SK-N-SH (cell line): ENCODE measurements around the gene ZNF532. TPM values are rescaled to one million over a fixed set of nuclear protein-coding genes. Genes with fewer than 3 reads are reported as not detected.

Experiments used
- CTCF ChIA-PET: fragments of 300-600, 350-600 bp; formaldehyde crosslinking; extraction: SDS; loops from one replicate; lab custom pipeline; 2021; lab: Yijun Ruan, JAX
- POLR2A ChIA-PET: fragments of 350-600 bp; sonication (Branson Sonifier 250); formaldehyde crosslinking; extraction: SDS; loops from one replicate; lab custom pipeline; 2020; ENCODE audit warnings: antibody characterized with exemption, inconsistent platforms; lab: Yijun Ruan, JAX
- DNase-seq: peaks from one replicate; pipeline ENCODE4 v3.0.0; 2012
- H2AFZ ChIP-seq: fragments of 200-600 bp; sonication (generic); 2 replicates; pipeline ENCODE4 v1.8.1; 2016; ENCODE audit warnings: antibody characterized with exemption, mild to moderate bottlenecking, low read depth
- H3F3A ChIP-seq: fragments of 200-600 bp; sonication (generic); replicated peaks from 2 replicates; pipeline ENCODE3; 2016; ENCODE audit warnings: antibody characterized with exemption, mild to moderate bottlenecking; ENCODE audit not compliant: insufficient read depth
- H3K27ac ChIP-seq, 2 experiments: fragments of 200-500 bp in 1 of 2; fragments of 200-600 bp in 1 of 2; sonication (Bioruptor generic) in 1 of 2; sonication (generic), shearing (Covaris generic) in 1 of 2; 2 replicates each; pipeline versions ENCODE4 v1.5.1 to v1.6.1; 2014 to 2016; ENCODE audit warnings: low read depth in 2 of 2, inconsistent platforms in 1 of 2, low read length in 1 of 2, mild to moderate bottlenecking in 1 of 2, mixed read lengths in 1 of 2
- H3K27me3 ChIP-seq: fragments of 200-600 bp; sonication (generic), shearing (Covaris generic); 2 replicates; pipeline ENCODE4 v1.6.1; 2016; ENCODE audit warnings: mixed run types; ENCODE audit not compliant: insufficient read depth
- H3K36me3 ChIP-seq, 2 experiments: fragments of 200-500 bp in 1 of 2; fragments of 200-600 bp in 1 of 2; sonication (Bioruptor generic) in 1 of 2; sonication (generic) in 1 of 2; replicated peaks in 1 of 2; 2 replicates each; pipeline versions ENCODE3 to v1.5.1; 2014 to 2016; ENCODE audit warnings: low read length in 1 of 2, mild to moderate bottlenecking in 1 of 2; ENCODE audit not compliant: insufficient read depth in 2 of 2, control insufficient read depth in 1 of 2
- H3K4me1 ChIP-seq, 2 experiments: fragments of 200-500 bp in 1 of 2; fragments of 200-600 bp in 1 of 2; sonication (Bioruptor generic) in 1 of 2; sonication (generic), shearing (Covaris generic) in 1 of 2; 2 replicates each; pipeline versions ENCODE4 v1.5.1 to v1.6.1; 2014 to 2016; ENCODE audit warnings: low read depth in 1 of 2, low read length in 1 of 2, mixed run types in 1 of 2; ENCODE audit not compliant: insufficient read depth in 2 of 2, control insufficient read depth in 1 of 2
- H3K4me2 ChIP-seq: fragments of 200-600 bp; sonication (generic), shearing (Covaris generic); 2 replicates; pipeline ENCODE4 v1.6.1; 2017; ENCODE audit warnings: mixed run types
- H3K4me3 ChIP-seq, 2 experiments: fragments of 200-500 bp in 1 of 2; fragments of 200-600 bp in 1 of 2; sonication (Bioruptor generic) in 1 of 2; sonication (generic), shearing (Covaris generic) in 1 of 2; 2 replicates each; pipeline versions ENCODE4 v1.5.1 to v1.8.1; 2014 to 2016; ENCODE audit warnings: low read depth in 2 of 2, inconsistent platforms in 1 of 2, low read length in 1 of 2, mild to moderate bottlenecking in 1 of 2, mixed read lengths in 1 of 2, moderate library complexity in 1 of 2
- H3K79me2 ChIP-seq: fragments of 200-600 bp; sonication (generic); 2 replicates; pipeline ENCODE4 v1.8.1; 2017; ENCODE audit warnings: mild to moderate bottlenecking; ENCODE audit not compliant: insufficient read depth
- H3K9ac ChIP-seq: fragments of 200-600 bp; sonication (generic); 2 replicates; pipeline ENCODE4 v1.6.1; 2017; ENCODE audit warnings: mixed run types
- H3K9me2 ChIP-seq: fragments of 200-600 bp; sonication (generic); 2 replicates; pipeline ENCODE4 v1.6.1; 2017; ENCODE audit warnings: mixed run types
- H3K9me3 ChIP-seq: fragments of 200-600 bp; sonication (generic); 2 replicates; pipeline ENCODE4 v1.6.1; 2017; ENCODE audit warnings: mixed run types, mild to moderate bottlenecking, moderate library complexity
- H4K20me1 ChIP-seq: fragments of 200-600 bp; sonication (generic); 2 replicates; pipeline ENCODE4 v1.6.1; 2017; ENCODE audit warnings: mild to moderate bottlenecking, mixed run types; ENCODE audit not compliant: insufficient read depth
- EZH2phosphoT487 ChIP-seq: fragments of 200-600 bp; sonication (generic); IDR thresholded peaks from 2 replicates; pipeline ENCODE4 v1.6.1; 2017; ENCODE audit warnings: low read depth, mixed run types, mild to moderate bottlenecking, antibody characterized with exemption, moderate library complexity, borderline replicate concordance
- FOXJ3 ChIP-seq: sonication (generic); formaldehyde crosslinking; IDR thresholded peaks from 2 replicates; pipeline ENCODE4 v1.5.1; 2020; ENCODE audit warnings: mild to moderate bottlenecking, missing genetic modification reagents
- GABPA ChIP-seq: IDR thresholded peaks from 2 replicates; pipeline ENCODE4 v1.4.0; 2012; ENCODE audit warnings: low read depth, mild to moderate bottlenecking
- GATA2 ChIP-seq: sonication (generic); formaldehyde crosslinking; IDR thresholded peaks from 2 replicates; pipeline ENCODE4 v1.5.0; 2020; ENCODE audit warnings: mild to moderate bottlenecking, missing genetic modification reagents
- JUND ChIP-seq: IDR thresholded peaks from 2 replicates; pipeline ENCODE4 v1.4.0; 2012
- MEF2A ChIP-seq: IDR thresholded peaks from 2 replicates; pipeline ENCODE4 v1.4.0; 2012; ENCODE audit warnings: low read depth, borderline replicate concordance
- MXI1 ChIP-seq: IDR thresholded peaks from 2 replicates; pipeline ENCODE4 v1.6.1; 2012; ENCODE audit warnings: mild to moderate bottlenecking, low read depth, low read length, improper control_type of control experiment
- NFIC ChIP-seq: IDR thresholded peaks from 2 replicates; pipeline ENCODE4 v1.4.0; 2012; ENCODE audit warnings: borderline replicate concordance
- NRF1 ChIP-seq: IDR thresholded peaks from 2 replicates; pipeline ENCODE4 v1.6.1; 2012; ENCODE audit warnings: low read depth, mild to moderate bottlenecking, low read length
- PBX3 ChIP-seq: IDR thresholded peaks from 2 replicates; pipeline ENCODE4; 2012
- REST ChIP-seq: IDR thresholded peaks from 2 replicates; pipeline ENCODE4 v1.6.1; 2012; ENCODE audit warnings: mild to moderate bottlenecking, low read depth, low read length, moderate library complexity
- YY1 ChIP-seq: IDR thresholded peaks from 2 replicates; pipeline ENCODE4 v1.4.0; 2012; ENCODE audit warnings: low read depth, mild to moderate bottlenecking
- WGBS: methylation state at CpG from one replicate; pipeline ENCODE4 v1.1.6; 2017; ENCODE audit warnings: low lambda C conversion rate; 5-methylcytosine and 5-hydroxymethylcytosine counted together
- polyA plus RNA-seq, 3 experiments: library from polyadenylated mRNA; depleted of rRNA; stranded (reverse); fragments of >200 nt; gene quantifications; 2 replicates each; pipeline ENCODE4 v1.2.3, GENCODE V29; 2012
- TF ChIP-seq, protein P1 (sequence below): fragments of 200-600 bp; sonication (generic); IDR thresholded peaks from 2 replicates; pipeline ENCODE4 v1.6.1; 2017; ENCODE audit warnings: antibody characterized with exemption, mild to moderate bottlenecking, moderate library complexity

The ZNF532 gene
- polyA plus RNA-seq, 1 of the 3 experiments (the other 2 are of a cell fraction) = 34.7 TPM

- CTCF ChIA-PET = interaction anchor here (1.3 to 2.2 kb wide), 2 partner anchors 14 to 113 kb away, joined by 3 to 8 read pairs; no protein-coding TSS in a partner anchor
- no peaks in the 10 kb centered on the region for H3K9me3 ChIP-seq
- POLR2A ChIA-PET = no interaction called here
- peaks cover 0 to 10% of the 10 kb centered on the region in 2 experiments; a peak in 1 of 4 replicates for H3K4me1 ChIP-seq
- H4K20me1 ChIP-seq = no peaks in the 10 kb centered on the region; the same call in 1 of the 2 replicates
- no peak for DNase-seq
- TF ChIP-seq MEF2A (no peak), NRF1 (no peak), YY1 (no peak)
- no peaks in the 10 kb centered on the region for H3K9me2 ChIP-seq
- no peaks in the 10 kb centered on the region for H3K27me3 ChIP-seq
- no peak overlapping the region for H3K9ac ChIP-seq
- no peak overlapping the region for H3K4me3 ChIP-seq
- peaks cover 75% of the 10 kb centered on the region for H3K79me2 ChIP-seq
- no peaks in the 10 kb centered on the region for H3F3A ChIP-seq
- no peak overlapping the region for H3K4me2 ChIP-seq
- no peak overlapping the region for H3K27ac ChIP-seq
- H2AFZ ChIP-seq = no peak overlapping the region
- peaks cover 9 to 31% of the 10 kb centered on the region in 2 experiments for H3K36me3 ChIP-seq
- WGBS = 100% methylated on average over 2 of the region's 2 CpGs
Observed at GRCh38 chr18:58881477-58881876, 16.8 kb downstream of the ZNF532 start.

GRCh38 chr18:58882044-58882443 is 17.4 kb downstream of the ZNF532 start:
- H3K9me2 ChIP-seq = no peaks in the 10 kb centered on the region
- no peak for DNase-seq
- H3K4me1 ChIP-seq = peaks cover 0 to 10% of the 10 kb centered on the region in 2 experiments; a peak in 2 of 4 replicates
- ChIA-PET CTCF (interaction anchor here (2.2 kb wide), 1 partner anchor 114 kb away, joined by 8 read pairs; no protein-coding TSS in a partner anchor), POLR2A (no interaction called here)
- H4K20me1 ChIP-seq = no peaks in the 10 kb centered on the region; the same call in 1 of the 2 replicates
- no peaks in the 10 kb centered on the region for H3K9me3 ChIP-seq
- H3K36me3 ChIP-seq = peaks cover 10 to 27% of the 10 kb centered on the region in 2 experiments
- 91% methylated on average over 4 of the region's 4 CpGs for WGBS
- no peak overlapping the region for H3K4me2 ChIP-seq
- H3K27me3 ChIP-seq = no peaks in the 10 kb centered on the region
- H3K27ac ChIP-seq = no peak overlapping the region
- H3K9ac ChIP-seq = no peak overlapping the region
- no peak overlapping the region for H3K4me3 ChIP-seq
- TF ChIP-seq EZH2phosphoT487 (no peak), NFIC (no peak), JUND (no peak), MXI1 (no peak), FOXJ3 (CRISPR knock-in tag) (no peak), REST (no peak), PBX3 (no peak), NRF1 (no peak), GABPA (no peak), MEF2A (no peak), GATA2 (CRISPR knock-in tag) (no peak), YY1 (no peak)
- TF ChIP-seq, protein P1, sequence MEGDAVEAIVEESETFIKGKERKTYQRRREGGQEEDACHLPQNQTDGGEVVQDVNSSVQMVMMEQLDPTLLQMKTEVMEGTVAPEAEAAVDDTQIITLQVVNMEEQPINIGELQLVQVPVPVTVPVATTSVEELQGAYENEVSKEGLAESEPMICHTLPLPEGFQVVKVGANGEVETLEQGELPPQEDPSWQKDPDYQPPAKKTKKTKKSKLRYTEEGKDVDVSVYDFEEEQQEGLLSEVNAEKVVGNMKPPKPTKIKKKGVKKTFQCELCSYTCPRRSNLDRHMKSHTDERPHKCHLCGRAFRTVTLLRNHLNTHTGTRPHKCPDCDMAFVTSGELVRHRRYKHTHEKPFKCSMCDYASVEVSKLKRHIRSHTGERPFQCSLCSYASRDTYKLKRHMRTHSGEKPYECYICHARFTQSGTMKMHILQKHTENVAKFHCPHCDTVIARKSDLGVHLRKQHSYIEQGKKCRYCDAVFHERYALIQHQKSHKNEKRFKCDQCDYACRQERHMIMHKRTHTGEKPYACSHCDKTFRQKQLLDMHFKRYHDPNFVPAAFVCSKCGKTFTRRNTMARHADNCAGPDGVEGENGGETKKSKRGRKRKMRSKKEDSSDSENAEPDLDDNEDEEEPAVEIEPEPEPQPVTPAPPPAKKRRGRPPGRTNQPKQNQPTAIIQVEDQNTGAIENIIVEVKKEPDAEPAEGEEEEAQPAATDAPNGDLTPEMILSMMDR = no peak
- no peaks in the 10 kb centered on the region for H3F3A ChIP-seq
- H2AFZ ChIP-seq = no peak overlapping the region
- peaks cover 70% of the 10 kb centered on the region for H3K79me2 ChIP-seq
